PC-9 (cell line): Measurements from ENCODE around the gene SERPING1.

Source experiments
- CTCF ChIP-seq: fragments of 200-600 bp; sonication (generic); conservative IDR thresholded peaks from 2 replicates; pipeline ENCODE4 v1.6.1; 2017; ENCODE audit warnings: mixed run types, antibody characterized with exemption, mild to moderate bottlenecking, moderate library complexity
- EZH2 ChIP-seq: fragments of 200-600 bp; sonication (generic); IDR thresholded peaks from 2 replicates; pipeline ENCODE4 v1.8.0; 2017; ENCODE audit warnings: antibody characterized with exemption, low read depth

DNA sequence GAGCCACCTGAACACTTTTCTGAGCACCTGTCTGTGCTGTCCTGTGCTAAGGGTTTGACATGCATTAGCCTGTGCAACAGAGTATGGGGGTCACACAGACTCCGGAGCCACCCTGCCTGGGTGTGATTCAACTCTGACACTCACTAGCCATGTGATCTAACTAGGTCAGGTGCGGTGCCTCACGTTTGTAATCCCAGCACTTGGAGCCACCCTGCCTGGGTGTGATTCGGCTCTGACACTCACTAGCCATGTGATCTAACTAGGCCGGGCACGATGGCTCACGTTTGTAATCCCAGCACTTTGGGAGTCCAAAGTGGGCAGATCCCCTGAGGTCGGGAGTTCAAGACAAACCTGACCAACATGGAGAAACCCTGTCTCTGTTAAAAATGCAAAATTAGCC, 41.4 kb upstream of the SERPING1 start:
- TF ChIP-seq EZH2, result no peak
- no peak for TF ChIP-seq CTCF
